CD4-positive, alpha-beta memory T cell (primary cell): ENCODE results near the gene PLEKHA8. TPM values are rescaled to one million over a fixed set of nuclear protein-coding genes. Genes with fewer than 3 reads are reported as not detected.

Source experiments
- CTCF ChIA-PET: fragments of 350-600 bp; sonication (Branson Sonifier 250); formaldehyde crosslinking; loops from one replicate; lab custom pipeline; 2021; ENCODE audit warnings: inconsistent platforms; ENCODE audit not compliant: partially characterized antibody; lab: Charles Lee
- POLR2A ChIA-PET: fragments of 350-600 bp; sonication (Branson Sonifier 250); formaldehyde crosslinking; loops from one replicate; lab custom pipeline; 2021; ENCODE audit not compliant: partially characterized antibody; lab: Charles Lee
- DNase-seq, 5 donors: peaks; one replicate each; pipeline versions ENCODE4 v3.0.0 to v3.0.0-alpha.2; 2020 to 2022; ENCODE audit warnings: mixed read lengths in 1 of 5
- H3K27ac ChIP-seq: one replicate; pipeline ENCODE4 v1.7.0; 2013; ENCODE audit warnings: low read depth, low read length
- H3K27me3 ChIP-seq: 2 replicates; pipeline ENCODE4 v1.7.0; 2013; ENCODE audit warnings: mild to moderate bottlenecking, low read length, moderate library complexity; ENCODE audit not compliant: insufficient read depth
- H3K36me3 ChIP-seq: 2 replicates; pipeline ENCODE4 v1.7.0; 2013; ENCODE audit warnings: mild to moderate bottlenecking, low read length, moderate library complexity; ENCODE audit not compliant: insufficient read depth
- H3K4me1 ChIP-seq: 2 replicates; pipeline ENCODE4 v1.7.0; 2013; ENCODE audit warnings: mild to moderate bottlenecking, low read length, moderate library complexity; ENCODE audit not compliant: insufficient read depth
- H3K4me3 ChIP-seq, 2 donors: one replicate each; pipeline ENCODE4 v1.7.0; 2013; ENCODE audit warnings: low read length in 2 of 2, mild to moderate bottlenecking in 1 of 2
- H3K9me3 ChIP-seq, 2 donors: one replicate each; pipeline ENCODE4 v1.7.0; 2013; ENCODE audit warnings: low read length in 2 of 2, control low read depth in 1 of 2; ENCODE audit not compliant: control insufficient read depth in 1 of 2
- H3K27ac Mint-ChIP-seq, 7 donors: one replicate each; pipeline ENCODE4 v1.8.0; 2020 to 2021; ENCODE audit warnings: mixed read lengths in 7 of 7, mild to moderate bottlenecking in 6 of 7, inconsistent platforms in 3 of 7, moderate library complexity in 3 of 7
- H3K27me3 Mint-ChIP-seq, 2 donors: one replicate each; pipeline ENCODE4 v1.8.0; 2020 to 2021; ENCODE audit warnings: mixed read lengths in 2 of 2
- H3K36me3 Mint-ChIP-seq, 2 donors: one replicate each; pipeline ENCODE4 v1.8.0; 2020 to 2021; ENCODE audit warnings: mixed read lengths in 2 of 2, inconsistent platforms in 1 of 2, mild to moderate bottlenecking in 1 of 2
- H3K4me1 Mint-ChIP-seq, 4 donors: one replicate each; pipeline ENCODE4 v1.8.0; 2020 to 2021; ENCODE audit warnings: mixed read lengths in 4 of 4, mild to moderate bottlenecking in 1 of 4
- H3K4me3 Mint-ChIP-seq, 8 donors: one replicate each; pipeline ENCODE4 v1.8.0; 2020 to 2021; ENCODE audit warnings: mixed read lengths in 8 of 8, mild to moderate bottlenecking in 7 of 8, moderate library complexity in 6 of 8, inconsistent platforms in 3 of 8
- H3K9me3 Mint-ChIP-seq, 8 donors: one replicate each; pipeline ENCODE4 v1.8.0; 2020 to 2021; ENCODE audit warnings: mixed read lengths in 8 of 8, mild to moderate bottlenecking in 5 of 8, inconsistent platforms in 3 of 8, moderate library complexity in 1 of 8
- intact Hi-C: fragments of 100-400 bp; cut with micrococcal nuclease; formaldehyde crosslinking; loops from one replicate; pipeline ENCODE4 v1.15.1; 2023
- polyA plus RNA-seq, 2 donors: library from polyadenylated mRNA; unstranded; fragments of 300-500 nt; fragmentation: Illumina TruSeq; gene quantifications; one replicate each; pipeline ENCODE4 v1.2.3, GENCODE V29; 2021
- total RNA-seq, 2 experiments: library from RNA; stranded (reverse); gene quantifications; one replicate each; pipeline ENCODE4 v1.2.3, GENCODE V29; 2021

The PLEKHA8 gene
- total and polyA plus RNA-seq, 4 experiments from 2014 or later: 2.4 to 13.2 (median 8.0) TPM

- H3K27me3 ChIP-seq: no peaks in the 10 kb centered on the region
- Mint-ChIP-seq H3K4me1 (peaks cover 19 to 45% (median 28%) of the 10 kb centered on the region in 4 donors), H3K36me3 (peaks cover 0 to 3% of the 10 kb centered on the region in 2 donors), H3K4me3 (no peak overlapping the region), H3K27me3 (no peaks in the 10 kb centered on the region), H3K27ac (peak overlapping the region in 2 of 7 donors; percentile 48 to 65), H3K9me3 (no peaks in the 10 kb centered on the region)
- H3K4me1 ChIP-seq: peaks cover 36% of the 10 kb centered on the region
- ChIA-PET CTCF (interaction anchor here (1.1 kb wide), 1 partner anchor 193 kb away, joined by 3 read pairs; no protein-coding TSS in a partner anchor), POLR2A (no interaction called here)
- H3K27ac ChIP-seq: no peak overlapping the region
- no peaks in the 10 kb centered on the region for H3K9me3 ChIP-seq
- DNase-seq: no peak
- no peak overlapping the region for H3K4me3 ChIP-seq
- no peaks in the 10 kb centered on the region for H3K36me3 ChIP-seq
- intact Hi-C loops: no loop called here
These were observed 131.0 kb downstream of the PLEKHA8 start for GRCh38 chr7:30159163-30159562.

GRCh38 chr7:30159698-30160143 lies 131.5 kb downstream of the PLEKHA8 start:
- no peak for DNase-seq
- H3K27ac ChIP-seq: no peak overlapping the region
- Mint-ChIP-seq H3K27me3 (no peaks in the 10 kb centered on the region), H3K27ac (peak overlapping the region in 1 of 7 donors; percentile 1), H3K36me3 (no peaks in the 10 kb centered on the region), H3K4me1 (peaks cover 20 to 45% (median 33%) of the 10 kb centered on the region in 4 donors), H3K9me3 (no peaks in the 10 kb centered on the region), H3K4me3 (no peak overlapping the region)
- H3K9me3 ChIP-seq: no peaks in the 10 kb centered on the region
- ChIA-PET CTCF (interaction anchor here (1.1 kb wide), 1 partner anchor 193 kb away, joined by 3 read pairs; no protein-coding TSS in a partner anchor), POLR2A (no interaction called here)
- intact Hi-C loops: loop anchor here (10.0 kb wide), 2 partner anchors 125 to 405 kb away; partner anchors contain the start of gene ZNRF2
- no peaks in the 10 kb centered on the region for H3K36me3 ChIP-seq
- no peak overlapping the region for H3K4me3 ChIP-seq
- H3K27me3 ChIP-seq: no peaks in the 10 kb centered on the region
- peaks cover 36% of the 10 kb centered on the region for H3K4me1 ChIP-seq

- Mint-ChIP-seq H3K27ac (peak overlapping the region in 3 of 7 donors; percentile 1 to 19 (median 9)), H3K4me1 (peaks cover 20 to 45% (median 33%) of the 10 kb centered on the region in 4 donors), H3K36me3 (no peaks in the 10 kb centered on the region), H3K9me3 (no peaks in the 10 kb centered on the region), H3K4me3 (no peak overlapping the region), H3K27me3 (no peaks in the 10 kb centered on the region)
- Histone ChIP-seq H3K27me3 (no peaks in the 10 kb centered on the region), H3K4me1 (peaks cover 36% of the 10 kb centered on the region), H3K9me3 (no peaks in the 10 kb centered on the region), H3K36me3 (no peaks in the 10 kb centered on the region), H3K27ac (no peak overlapping the region), H3K4me3 (no peak overlapping the region)
- intact Hi-C loops: loop anchor here (10.0 kb wide), 2 partner anchors 124 to 404 kb away; partner anchors contain the start of gene ZNRF2
- no peak for DNase-seq
- POLR2A ChIA-PET: no interaction called here
- CTCF ChIA-PET: no interaction called here
These were observed 132.1 kb downstream of the PLEKHA8 start for GRCh38 chr7:30160329-30160728.

- H3K27me3 ChIP-seq: no peaks in the 10 kb centered on the region
- no peaks in the 10 kb centered on the region for H3K9me3 ChIP-seq
- no peaks in the 10 kb centered on the region for H3K27me3 Mint-ChIP-seq
- H3K27ac Mint-ChIP-seq: peak overlapping the region in 3 of 7 donors; percentile 2 to 71 (median 61)
- ChIA-PET CTCF (interaction anchor here (1.1 kb wide), 1 partner anchor 20 kb away, joined by 3 read pairs; no protein-coding TSS in a partner anchor), POLR2A (no interaction called here)
- H3K4me3 Mint-ChIP-seq: peak overlapping the region in 1 of 8 donors; percentile 43
- intact Hi-C loops: loop anchor here (10.0 kb wide), 2 partner anchors 123 to 403 kb away; partner anchors contain the start of gene ZNRF2
- no peak for DNase-seq
- no peaks in the 10 kb centered on the region for H3K36me3 ChIP-seq
- H3K4me1 ChIP-seq: peaks cover 28% of the 10 kb centered on the region
- no peak overlapping the region for H3K4me3 ChIP-seq
- peaks cover 17 to 40% (median 29%) of the 10 kb centered on the region in 4 donors for H3K4me1 Mint-ChIP-seq
- no peak overlapping the region for H3K27ac ChIP-seq
- no peaks in the 10 kb centered on the region for H3K9me3 Mint-ChIP-seq
- no peaks in the 10 kb centered on the region for H3K36me3 Mint-ChIP-seq
These were observed 133.9 kb downstream of the PLEKHA8 start for GRCh38 chr7:30162133-30162532.

GRCh38 chr7:30162622-30163124 lies 134.5 kb downstream of the PLEKHA8 start:
- no peak for DNase-seq
- Histone ChIP-seq H3K36me3 (no peaks in the 10 kb centered on the region), H3K4me3 (no peak overlapping the region), H3K27ac (no peak overlapping the region), H3K27me3 (no peaks in the 10 kb centered on the region), H3K4me1 (peaks cover 23% of the 10 kb centered on the region), H3K9me3 (no peaks in the 10 kb centered on the region)
- ChIA-PET CTCF (interaction anchor here (1.1 kb wide), 1 partner anchor 21 kb away, joined by 3 read pairs; no protein-coding TSS in a partner anchor), POLR2A (no interaction called here)
- intact Hi-C loops: loop anchor here (10.0 kb wide), 2 partner anchors 122 to 402 kb away; partner anchors contain the start of gene ZNRF2
- Mint-ChIP-seq H3K4me1 (peaks cover 14 to 35% (median 26%) of the 10 kb centered on the region in 4 donors), H3K36me3 (peaks cover 0 to 2% of the 10 kb centered on the region in 2 donors), H3K27ac (peak overlapping the region in 6 of 7 donors; percentile 32 to 81 (median 62)), H3K9me3 (no peaks in the 10 kb centered on the region), H3K4me3 (peak overlapping the region in 6 of 8 donors; percentile 2 to 49 (median 19)), H3K27me3 (no peaks in the 10 kb centered on the region)

GRCh38 chr7:30163231-30163894 lies 135.2 kb downstream of the PLEKHA8 start:
- H3K27me3 ChIP-seq: no peaks in the 10 kb centered on the region
- H3K27ac ChIP-seq: no peak overlapping the region
- no peaks in the 10 kb centered on the region for H3K9me3 Mint-ChIP-seq
- peaks cover 23% of the 10 kb centered on the region for H3K4me1 ChIP-seq
- H3K4me3 ChIP-seq: no peak overlapping the region
- no peaks in the 10 kb centered on the region for H3K9me3 ChIP-seq
- no peaks in the 10 kb centered on the region for H3K27me3 Mint-ChIP-seq
- intact Hi-C loops: loop anchor here (10.0 kb wide), 2 partner anchors 121 to 401 kb away; partner anchors contain the start of gene ZNRF2
- DNase-seq: no peak
- peaks cover 0 to 4% of the 10 kb centered on the region in 2 donors for H3K36me3 Mint-ChIP-seq
- CTCF ChIA-PET: interaction anchor here (1.0 to 1.1 kb wide), 2 partner anchors 9 to 21 kb away, joined by 3 read pairs; no protein-coding TSS in a partner anchor
- H3K36me3 ChIP-seq: no peaks in the 10 kb centered on the region
- POLR2A ChIA-PET: no interaction called here
- peak overlapping the region in 7 of 8 donors; percentile 7 to 49 (median 29) for H3K4me3 Mint-ChIP-seq
- H3K27ac Mint-ChIP-seq: peak overlapping the region in 4 of 7 donors; percentile 21 to 62 (median 48)
- peaks cover 14 to 34% (median 26%) of the 10 kb centered on the region in 4 donors for H3K4me1 Mint-ChIP-seq

GRCh38 chr7:30164567-30164966 lies 136.4 kb downstream of the PLEKHA8 start:
- Mint-ChIP-seq H3K27ac (no peak overlapping the region), H3K4me3 (no peak overlapping the region), H3K4me1 (peaks cover 12 to 30% (median 20%) of the 10 kb centered on the region in 4 donors), H3K9me3 (no peaks in the 10 kb centered on the region), H3K27me3 (no peaks in the 10 kb centered on the region), H3K36me3 (peaks cover 0 to 4% of the 10 kb centered on the region in 2 donors)
- intact Hi-C loops: loop anchor here (1.0 to 10.0 kb wide), 4 partner anchors 120 to 400 kb away; partner anchors contain the start of gene ZNRF2
- Histone ChIP-seq H3K36me3 (no peaks in the 10 kb centered on the region), H3K4me3 (no peak overlapping the region), H3K27me3 (no peaks in the 10 kb centered on the region), H3K9me3 (no peaks in the 10 kb centered on the region), H3K4me1 (peaks cover 15% of the 10 kb centered on the region), H3K27ac (no peak overlapping the region)
- ChIA-PET CTCF (interaction anchor here (0.8 to 1.2 kb wide), 6 partner anchors 10 to 400 kb away, joined by 4 to 6 read pairs (median 4); no protein-coding TSS in a partner anchor), POLR2A (no interaction called here)
- peak in 1 of 5 donors; percentile 20 for DNase-seq
